Caki2 (cell line): Measurements from ENCODE around the gene AGAP1. TPM values are rescaled to one million over a fixed set of nuclear protein-coding genes. Genes with fewer than 3 reads are reported as not detected.

Experiments used
- DNase-seq: peaks from one replicate; pipeline ENCODE4 v3.0.0-alpha.2; 2015; ENCODE audit warnings: low read depth
- in situ Hi-C: cut with HindIII; loops from 2 replicates; pipeline ENCODE4 v1.10.0; 2016; ENCODE audit warnings: low sequenced_read_pairs, low pct_unique_long_range_greater_than_20kb, mixed read lengths
- total RNA-seq: library from RNA; depleted of rRNA; stranded (reverse); fragments of >200 nt; shearing (Covaris generic); gene quantifications from 2 replicates; pipeline ENCODE4 v1.2.3, GENCODE V29; 2014; ENCODE audit warnings: low replicate concordance

The AGAP1 gene
- total RNA-seq, 1 experiment from 2014 or later = 5.3 TPM

GRCh38 chr2:235555371-235555770, 61.5 kb downstream of the AGAP1 start:
- no peak for DNase-seq
- in situ Hi-C loops = no loop called here

DNA sequence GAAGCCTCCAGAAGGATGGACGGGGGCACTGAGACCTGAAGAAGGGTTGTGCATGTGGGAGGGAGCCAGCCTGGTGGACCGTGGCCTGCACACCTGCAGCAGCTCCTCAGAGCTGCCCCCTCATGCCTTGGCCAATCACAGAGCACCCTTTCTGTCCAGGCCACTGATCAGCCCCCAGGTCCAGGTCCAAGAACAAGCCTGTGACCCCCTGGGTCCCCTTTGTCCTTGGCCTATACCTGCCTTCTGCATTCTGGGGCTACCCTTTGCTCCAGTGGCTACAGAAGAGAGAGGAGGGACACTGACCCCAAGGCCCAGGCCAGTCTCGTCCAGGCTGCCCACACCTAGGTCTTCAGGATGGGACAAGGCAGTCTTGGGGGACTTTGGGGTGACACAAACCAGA, 62.2 kb downstream of the AGAP1 start:
- DNase-seq = no peak
- in situ Hi-C loops = no loop called here

DNA sequence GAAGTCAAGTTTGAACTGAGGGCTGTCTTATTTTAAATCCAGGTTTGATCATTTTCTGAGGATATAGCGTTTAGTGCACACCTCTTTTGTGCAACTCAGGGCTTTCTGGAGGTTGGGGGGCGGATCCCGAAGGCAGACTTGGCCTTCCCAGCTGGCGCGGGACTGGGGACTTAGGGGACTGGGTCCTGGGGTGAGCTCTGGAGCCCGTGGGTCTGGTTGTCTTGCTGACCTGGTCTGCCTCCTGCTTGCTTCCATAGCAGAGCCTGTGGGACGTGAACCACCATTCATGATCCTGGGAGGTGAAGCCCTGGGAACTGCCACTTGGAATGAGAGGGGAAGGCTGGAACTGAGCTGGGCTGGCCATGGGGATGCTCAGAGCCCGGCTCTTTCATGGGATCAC, 63.1 kb downstream of the AGAP1 start:
- in situ Hi-C loops = no loop called here
- DNase-seq = no peak

DNA sequence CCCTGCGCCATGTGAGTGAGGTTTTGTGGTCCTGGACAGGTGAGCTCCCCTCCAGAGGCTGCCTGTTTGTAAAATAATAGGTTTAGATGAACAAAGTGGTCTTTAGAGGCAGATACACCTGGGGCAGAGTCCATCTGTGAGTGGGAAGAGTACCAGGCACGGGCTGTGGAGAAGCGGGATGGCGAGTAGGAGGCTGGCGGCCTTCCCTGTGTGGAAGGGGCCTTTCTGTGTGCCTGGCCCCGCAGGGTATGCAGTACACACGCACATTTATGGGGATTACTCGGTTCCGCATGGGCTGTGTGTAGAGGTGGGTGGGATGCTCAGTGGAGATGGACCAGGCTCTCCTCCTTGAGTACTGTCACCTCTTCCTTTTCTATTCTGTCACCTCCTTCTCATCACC, 64.1 kb downstream of the AGAP1 start:
- DNase-seq = no peak
- in situ Hi-C loops = no loop called here

GRCh38 chr2:235558572-235558971, 64.7 kb downstream of the AGAP1 start:
- DNase-seq = no peak
- in situ Hi-C loops = no loop called here

DNA sequence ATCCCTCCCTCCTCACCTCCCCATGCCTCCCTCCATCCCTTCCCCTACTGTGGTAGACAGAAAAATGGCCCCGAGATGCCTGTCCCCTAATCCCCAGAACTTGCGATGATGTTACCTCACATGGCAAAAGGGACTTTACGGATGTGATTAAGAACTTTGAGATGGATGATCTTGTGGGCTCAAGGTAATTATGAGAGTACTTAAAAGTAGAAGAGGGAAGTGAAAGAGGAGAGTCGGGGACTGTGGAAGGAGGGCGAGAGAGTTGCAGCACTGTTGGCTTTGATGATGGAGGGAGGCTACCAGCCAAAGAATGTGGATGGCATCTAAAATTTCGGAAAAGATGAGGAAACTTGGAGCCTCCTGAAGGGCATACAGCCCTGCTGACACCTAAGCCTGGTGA, 66.5 kb downstream of the AGAP1 start:
- no peak for DNase-seq
- in situ Hi-C loops = no loop called here

DNA sequence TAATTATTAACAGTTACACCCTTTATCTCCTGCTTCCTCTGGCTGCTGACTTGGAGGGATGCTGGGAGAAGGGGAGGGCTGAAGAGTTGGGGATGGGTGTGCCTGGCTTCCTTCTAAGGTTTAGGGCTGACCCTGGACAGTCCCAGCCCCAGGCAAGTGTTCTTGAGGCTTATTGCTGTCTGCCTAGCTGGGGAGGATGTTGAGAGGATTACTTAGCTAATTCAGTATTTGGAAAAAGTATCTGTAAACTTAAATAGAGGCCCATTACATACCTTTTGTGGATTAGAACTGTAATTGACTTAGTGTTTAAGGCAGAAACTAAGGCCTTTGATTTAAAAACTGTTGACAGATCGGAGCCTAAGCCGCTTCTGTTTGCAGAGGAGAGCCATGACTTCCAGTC, 67.6 kb downstream of the AGAP1 start:
- DNase-seq = no peak
- in situ Hi-C loops = no loop called here

DNA sequence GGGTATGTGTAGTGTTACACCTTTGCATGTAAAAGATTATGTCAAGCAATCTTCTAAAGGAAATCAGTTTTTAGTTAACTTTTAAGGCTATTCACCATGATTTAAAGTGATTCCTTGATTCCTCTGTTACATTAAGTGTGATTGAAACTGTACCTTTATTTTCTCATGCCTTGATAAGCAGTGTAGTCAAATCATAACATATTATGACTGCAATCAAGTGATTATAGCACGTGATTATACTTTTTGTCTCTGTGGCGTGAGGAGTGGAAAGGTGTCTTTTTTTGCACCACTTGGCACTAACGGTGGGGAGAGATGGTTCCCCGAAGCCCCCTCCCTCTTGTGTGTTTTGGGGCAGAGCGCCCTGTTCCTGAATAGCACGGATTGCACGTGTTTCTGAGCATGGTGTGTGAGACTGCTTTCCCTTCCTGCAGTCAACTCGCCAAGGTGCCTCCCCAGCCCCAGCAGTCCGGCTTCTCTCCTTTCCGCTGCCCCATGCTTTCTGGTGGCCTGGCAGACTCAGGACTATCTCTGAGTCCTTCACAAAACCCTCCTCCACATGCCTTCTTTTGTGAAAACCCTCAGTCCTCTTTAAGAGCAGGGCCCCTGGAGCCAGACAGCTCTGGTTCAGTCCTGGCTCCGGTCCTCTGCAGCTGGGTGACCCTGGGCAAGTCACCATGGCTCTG, 68.4 kb downstream of the AGAP1 start:
- no peak for DNase-seq

DNA sequence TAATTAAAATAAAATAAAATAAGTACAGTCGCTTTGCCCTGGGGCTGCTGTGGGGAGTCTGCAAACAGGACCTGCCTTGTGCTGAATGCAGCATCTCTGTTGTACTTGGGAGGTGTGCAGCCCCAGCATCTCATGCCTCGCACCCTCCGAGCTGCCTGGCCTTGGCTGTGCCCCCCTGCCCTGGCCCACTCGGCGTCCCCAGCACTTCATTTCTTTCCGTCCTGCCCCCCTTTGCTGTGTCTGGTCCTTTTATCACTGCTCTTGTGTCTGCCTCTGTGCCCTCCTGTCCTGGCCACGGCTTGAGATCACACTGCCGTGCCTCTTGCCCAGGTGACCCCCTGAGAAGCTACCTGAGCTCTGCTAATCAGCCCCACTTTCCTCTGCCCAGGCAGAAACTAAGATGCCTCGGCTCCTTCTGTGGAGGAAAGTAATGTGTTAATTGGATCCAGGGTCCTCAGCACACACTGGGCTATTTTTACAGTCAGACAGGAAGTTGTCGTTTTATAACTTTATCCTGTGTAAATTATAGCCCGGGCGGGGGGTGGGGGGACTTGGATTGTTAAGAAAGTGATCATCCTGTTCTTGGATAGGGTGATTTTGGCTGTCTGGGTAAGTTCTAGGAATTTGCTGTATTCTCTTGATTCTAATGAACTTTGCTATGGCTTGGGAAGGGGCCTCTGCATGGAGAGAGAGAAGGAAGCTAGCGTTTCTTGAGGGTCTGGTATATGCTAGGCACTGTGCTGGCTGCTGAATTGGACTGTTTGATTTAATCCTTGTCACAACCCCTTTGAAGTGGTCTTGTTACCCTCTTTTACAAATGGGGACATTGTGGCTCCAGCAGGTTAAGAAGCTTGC, 69.4 kb downstream of the AGAP1 start:
- DNase-seq = no peak
- in situ Hi-C loops = no loop called here

More for the DNA sequence above, 68.4 kb downstream of the AGAP1 start:
- in situ Hi-C loops = no loop called here

- no peak for DNase-seq
- in situ Hi-C loops = no loop called here
These were observed 70.2 kb downstream of the AGAP1 start for GRCh38 chr2:235564066-235564465.

DNA sequence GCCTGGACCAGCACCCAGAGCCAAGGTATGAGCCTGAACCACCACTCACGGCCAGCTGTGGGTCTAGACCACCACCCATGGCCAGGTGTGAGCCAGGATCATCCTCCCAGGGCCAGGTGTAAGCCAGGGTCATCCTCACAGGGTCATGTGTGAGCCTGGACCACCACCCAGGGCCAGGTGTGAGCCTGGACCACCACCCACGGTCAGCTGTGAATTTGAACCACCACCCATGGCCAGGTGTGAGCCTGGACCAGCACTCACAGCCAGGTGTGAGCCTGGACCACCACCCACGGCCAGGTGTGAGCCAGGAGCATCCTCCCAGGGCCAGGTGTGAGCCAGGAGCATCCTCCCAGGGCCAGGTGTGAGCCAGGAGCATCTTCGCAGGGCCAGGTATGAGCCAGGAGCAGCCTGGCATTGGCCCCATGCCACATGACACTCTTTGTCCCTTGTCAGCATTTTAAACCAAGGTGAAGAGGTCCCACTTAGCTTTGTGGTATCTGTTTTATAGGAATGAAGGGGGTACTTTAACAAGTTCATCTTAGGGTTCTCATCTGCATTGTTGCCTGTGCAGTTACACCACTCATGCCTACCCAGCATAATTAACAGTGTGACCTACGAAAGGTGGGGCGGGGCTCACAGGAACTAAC, 71.2 kb downstream of the AGAP1 start:
- DNase-seq = no peak
- in situ Hi-C loops = no loop called here

GRCh38 chr2:235566415-235566814, 72.6 kb downstream of the AGAP1 start:
- in situ Hi-C loops = no loop called here
- no peak for DNase-seq

- in situ Hi-C loops = no loop called here
These were observed 73.2 kb downstream of the AGAP1 start for GRCh38 chr2:235566931-235567495.

GRCh38 chr2:235567842-235568241, 74.0 kb downstream of the AGAP1 start:
- in situ Hi-C loops = no loop called here
- DNase-seq = no peak

More at GRCh38 chr2:235566931-235567495, 73.2 kb downstream of the AGAP1 start:
- no peak for DNase-seq

GRCh38 chr2:235568431-235568830, 74.6 kb downstream of the AGAP1 start:
- in situ Hi-C loops = no loop called here
- no peak for DNase-seq

DNA sequence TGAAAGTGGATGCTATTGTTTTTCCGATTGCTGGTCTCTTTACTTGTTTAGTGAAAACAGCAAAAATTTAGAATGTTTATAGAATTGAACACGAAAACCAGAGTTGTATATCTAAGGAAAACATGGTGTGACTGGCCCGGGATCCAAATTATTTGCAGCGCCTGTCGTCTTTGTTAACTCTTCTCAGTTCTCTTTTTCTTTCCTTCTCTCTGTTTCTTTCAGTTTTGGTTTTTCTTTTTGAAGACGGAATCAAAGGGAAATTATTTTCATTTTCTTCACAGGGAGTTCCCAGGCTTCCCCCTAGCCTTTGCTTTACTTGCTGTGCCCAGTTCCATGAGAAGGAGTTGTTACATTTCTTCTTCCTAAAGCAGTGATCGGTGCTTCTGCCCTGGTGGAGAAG, 76.0 kb downstream of the AGAP1 start:
- in situ Hi-C loops = no loop called here
- DNase-seq = no peak

DNA sequence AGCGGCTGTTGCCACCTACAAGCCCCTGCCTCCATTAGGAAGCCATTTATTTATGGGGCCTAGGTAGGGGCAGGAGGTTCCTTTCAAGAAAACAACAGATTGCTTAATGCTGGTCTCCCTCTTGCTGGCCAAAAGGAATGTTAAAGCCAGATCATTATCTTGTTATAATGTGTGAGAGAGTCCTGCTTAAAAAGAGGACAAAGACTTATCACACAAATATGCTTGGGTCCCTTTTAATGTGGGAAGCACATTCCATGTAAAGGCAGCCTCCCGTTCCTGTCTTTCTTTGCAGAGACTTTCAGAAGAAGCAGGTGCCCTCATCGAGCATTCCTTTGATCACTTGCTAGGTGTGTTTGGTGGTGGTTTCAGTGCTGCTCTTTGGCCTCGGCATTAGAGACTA, 76.4 kb downstream of the AGAP1 start:
- DNase-seq = no peak
- in situ Hi-C loops = no loop called here

- in situ Hi-C loops = no loop called here
- DNase-seq = peak; percentile 39
These were observed 77.3 kb downstream of the AGAP1 start for GRCh38 chr2:235570966-235571692.
